H9 (cell line): ENCODE results near the gene TRAP1. TPM values are rescaled to one million over a fixed set of nuclear protein-coding genes. Genes with fewer than 3 reads are reported as not detected.

Experiments used
- DNase-seq: peaks from one replicate; pipeline ENCODE4 v3.0.0-alpha.2; 2017
- H2AFZ ChIP-seq: one replicate; pipeline ENCODE4 v1.6.1; 2013; ENCODE audit warnings: mild to moderate bottlenecking, low read length, control low read depth, moderate library complexity
- H2AK5ac ChIP-seq: 2 replicates; pipeline ENCODE4 v1.6.1; 2013; ENCODE audit warnings: low read length, control low read depth, mixed read lengths; ENCODE audit not compliant: insufficient read length
- H2BK120ac ChIP-seq: one replicate; pipeline ENCODE4 v1.6.1; 2013; ENCODE audit warnings: low read depth, mild to moderate bottlenecking, low read length, control low read depth, inconsistent platforms; ENCODE audit not compliant: poor library complexity, severe bottlenecking
- H2BK12ac ChIP-seq: 2 replicates; pipeline ENCODE4 v1.6.1; 2013; ENCODE audit warnings: low read length, control low read depth, mixed read lengths, low read depth; ENCODE audit not compliant: insufficient read length
- H2BK15ac ChIP-seq: 2 replicates; pipeline ENCODE4 v1.6.1; 2013; ENCODE audit warnings: low read depth, low read length, control low read depth
- H2BK20ac ChIP-seq: one replicate; pipeline ENCODE4 v1.6.1; 2013; ENCODE audit warnings: low read depth, mild to moderate bottlenecking, low read length, control low read depth, inconsistent platforms; ENCODE audit not compliant: poor library complexity, severe bottlenecking
- H2BK5ac ChIP-seq: 2 replicates; pipeline ENCODE4 v1.6.1; 2013; ENCODE audit warnings: low read length, control low read depth, mixed read lengths; ENCODE audit not compliant: insufficient read length
- H3K14ac ChIP-seq: 2 replicates; pipeline ENCODE4 v1.6.1; 2013; ENCODE audit warnings: low read length, control low read depth; ENCODE audit not compliant: insufficient read depth
- H3K18ac ChIP-seq: 2 replicates; pipeline ENCODE4 v1.6.1; 2013; ENCODE audit warnings: low read depth, mild to moderate bottlenecking, mixed read lengths, low read length, control low read depth; ENCODE audit not compliant: insufficient read length
- H3K23ac ChIP-seq: 2 replicates; pipeline ENCODE4 v1.6.1; 2013; ENCODE audit warnings: low read length, control low read depth, mixed read lengths, low read depth; ENCODE audit not compliant: insufficient read length
- H3K23me2 ChIP-seq: 2 replicates; pipeline ENCODE4 v1.6.1; 2013; ENCODE audit warnings: low read depth, mild to moderate bottlenecking, mixed read lengths, low read length, control low read depth; ENCODE audit not compliant: insufficient read length, poor library complexity, severe bottlenecking
- H3K27ac ChIP-seq: 2 replicates; pipeline ENCODE4 v1.5.1; 2013; ENCODE audit warnings: low read length, control low read depth, mixed read lengths, low read depth; ENCODE audit not compliant: insufficient read length
- H3K27me3 ChIP-seq: 2 replicates; pipeline ENCODE4 v1.6.1; 2013; ENCODE audit warnings: low read length, control low read depth, inconsistent platforms; ENCODE audit not compliant: insufficient read depth
- H3K4ac ChIP-seq: 2 replicates; pipeline ENCODE4 v1.6.1; 2013; ENCODE audit warnings: low read depth, mild to moderate bottlenecking, control low read depth, inconsistent platforms, low read length, moderate library complexity
- H3K4me1 ChIP-seq: 2 replicates; pipeline ENCODE4 v1.6.1; 2013; ENCODE audit warnings: low read length, control low read depth, inconsistent platforms; ENCODE audit not compliant: insufficient read depth
- H3K4me2 ChIP-seq: 2 replicates; pipeline ENCODE4 v1.6.1; 2013; ENCODE audit warnings: low read length, control low read depth, mixed read lengths; ENCODE audit not compliant: insufficient read length, insufficient read depth
- H3K56ac ChIP-seq: 2 replicates; pipeline ENCODE4 v1.6.1; 2013; ENCODE audit warnings: low read depth, mild to moderate bottlenecking, mixed read lengths, low read length, control low read depth; ENCODE audit not compliant: insufficient read length
- H3K79me1 ChIP-seq: 2 replicates; pipeline ENCODE4 v1.6.1; 2013; ENCODE audit warnings: low read depth, mild to moderate bottlenecking, moderate library complexity, low read length, control low read depth, inconsistent platforms; ENCODE audit not compliant: insufficient read depth, poor library complexity, severe bottlenecking
- H3K79me2 ChIP-seq: 2 replicates; pipeline ENCODE4 v1.6.1; 2013; ENCODE audit warnings: low read length, control low read depth, inconsistent platforms; ENCODE audit not compliant: insufficient read depth
- H3K9ac ChIP-seq: 2 replicates; pipeline ENCODE4 v1.6.1; 2013; ENCODE audit warnings: low read length, control low read depth, mixed read lengths; ENCODE audit not compliant: insufficient read length; ENCODE audit errors: extremely low read depth
- H3K9me3 ChIP-seq: one replicate; pipeline ENCODE4 v1.6.1; 2013; ENCODE audit warnings: low read depth, low read length, inconsistent platforms; ENCODE audit not compliant: control insufficient read depth
- H3T11ph ChIP-seq: one replicate; pipeline ENCODE4 v1.6.1; 2013; ENCODE audit warnings: mild to moderate bottlenecking, low read length, control low read depth, inconsistent platforms
- H4K20me1 ChIP-seq: one replicate; pipeline ENCODE4 v1.6.1; 2013; ENCODE audit not compliant: control insufficient read depth, insufficient read length, insufficient read depth
- H4K5ac ChIP-seq: 2 replicates; pipeline ENCODE4 v1.6.1; 2013; ENCODE audit warnings: low read depth, mild to moderate bottlenecking, mixed read lengths, low read length, control low read depth; ENCODE audit not compliant: insufficient read length
- H4K8ac ChIP-seq: replicated peaks from 2 replicates; pipeline ENCODE4 v1.6.1; 2013; ENCODE audit warnings: low read length, control low read depth, mixed read lengths, low read depth; ENCODE audit not compliant: insufficient read length
- H4K91ac ChIP-seq: 2 replicates; pipeline ENCODE4 v1.6.1; 2013; ENCODE audit warnings: low read depth, mild to moderate bottlenecking, moderate library complexity, mixed read lengths, low read length, control low read depth; ENCODE audit not compliant: insufficient read length
- H3K27ac Mint-ChIP-seq, 3 experiments: 2 replicates in 2 of 3; 3 replicates in 1 of 3; pipeline ENCODE4 v1.8.0; 2020 to 2021; ENCODE audit warnings: mixed read lengths in 3 of 3, mild to moderate bottlenecking in 1 of 3, moderate library complexity in 1 of 3
- H3K27me3 Mint-ChIP-seq: 2 replicates; pipeline ENCODE4 v1.8.0; 2021; ENCODE audit warnings: low read depth, mild to moderate bottlenecking, moderate library complexity, mixed read lengths
- H3K36me3 Mint-ChIP-seq, 3 experiments: 2 replicates in 2 of 3; 3 replicates in 1 of 3; pipeline ENCODE4 v1.8.0; 2020 to 2021; ENCODE audit warnings: low read depth in 3 of 3, mixed read lengths in 3 of 3; ENCODE audit not compliant: insufficient read depth in 1 of 3
- H3K4me1 Mint-ChIP-seq, 2 experiments: 2 replicates each; pipeline ENCODE4 v1.8.0; 2020; ENCODE audit warnings: mixed read lengths in 2 of 2
- H3K4me3 Mint-ChIP-seq, 2 experiments: 2 replicates in 1 of 2; 3 replicates in 1 of 2; pipeline ENCODE4 v1.8.0; 2020 to 2021; ENCODE audit warnings: mild to moderate bottlenecking in 2 of 2, mixed read lengths in 2 of 2, moderate library complexity in 1 of 2
- H3K9me3 Mint-ChIP-seq, 2 experiments: 2 replicates in 1 of 2; 3 replicates in 1 of 2; pipeline ENCODE4 v1.8.0; 2020; ENCODE audit warnings: mild to moderate bottlenecking in 2 of 2, mixed read lengths in 2 of 2, moderate library complexity in 1 of 2
- CTCF ChIP-seq: fragments of 200-600 bp; sonication (generic); conservative IDR thresholded peaks from 3 replicates; pipeline ENCODE4 v1.8.0; 2021; ENCODE audit warnings: antibody characterized with exemption, mild to moderate bottlenecking
- WGBS: extraction: QIAGEN DNeasy Blood & Tissue Kit; methylation state at CpG from one replicate; pipeline ENCODE4 v1.1.7; 2013; ENCODE audit warnings: missing lambda C conversion rate, low lambda C conversion rate, mixed read lengths; ENCODE audit not compliant: insufficient read length; ENCODE audit errors: extremely low coverage; 5-methylcytosine and 5-hydroxymethylcytosine counted together
- total RNA-seq: library from RNA; stranded (reverse); gene quantifications from 2 replicates; pipeline ENCODE4 v1.2.1, GENCODE V29; 2021

TRAP1 gene
- total RNA-seq, 1 experiment from 2014 or later: 211 TPM

- H2AFZ ChIP-seq: no peak overlapping the region
- Mint-ChIP-seq H3K36me3 (peaks cover 59 to 90% (median 88%) of the 10 kb centered on the region in 3 experiments), H3K27ac (peak overlapping the region in 1 of 3 experiments; percentile 28; a peak in 2 of 7 replicates), H3K9me3 (no peaks in the 10 kb centered on the region), H3K4me3 (no peak overlapping the region), H3K4me1 (no peaks in the 10 kb centered on the region), H3K27me3 (no peaks in the 10 kb centered on the region)
- no peak overlapping the region for H3K27ac ChIP-seq
- H4K8ac ChIP-seq: no peak overlapping the region
- no peak overlapping the region for H3T11ph ChIP-seq
- no peak for DNase-seq
- no peaks in the 10 kb centered on the region for H3K27me3 ChIP-seq
- H3K23me2 ChIP-seq: no peaks in the 10 kb centered on the region
- no peak overlapping the region for H3K4ac ChIP-seq
- no peaks in the 10 kb centered on the region for H3K9me3 ChIP-seq
- H3K9ac ChIP-seq: no peak overlapping the region
- no peak overlapping the region for H3K56ac ChIP-seq
- H3K79me2 ChIP-seq: no peaks in the 10 kb centered on the region
- no peak overlapping the region for H3K4me2 ChIP-seq
- H4K5ac ChIP-seq: no peak overlapping the region
- H3K23ac ChIP-seq: no peak overlapping the region
- H3K18ac ChIP-seq: no peak overlapping the region
- no peaks in the 10 kb centered on the region for H3K79me1 ChIP-seq
- no peak overlapping the region for H2AK5ac ChIP-seq
- peaks cover 2% of the 10 kb centered on the region for H4K20me1 ChIP-seq
- no peak overlapping the region for H2BK20ac ChIP-seq
- no peaks in the 10 kb centered on the region for H3K4me1 ChIP-seq
- H2BK120ac ChIP-seq: no peak overlapping the region
- H2BK12ac ChIP-seq: no peak overlapping the region
- no CpG with 5 or more reads among the region's 12 CpGs for WGBS
- no peak overlapping the region for H4K91ac ChIP-seq
- no peak overlapping the region for H2BK15ac ChIP-seq
- no peak overlapping the region for H3K14ac ChIP-seq
- H2BK5ac ChIP-seq: no peak overlapping the region
- no peak for TF ChIP-seq CTCF
Observed at GRCh38 chr16:3661311-3661710, 56.0 kb downstream of the TRAP1 start.
